ENCODE measurements around the gene HAP1.

DNA sequence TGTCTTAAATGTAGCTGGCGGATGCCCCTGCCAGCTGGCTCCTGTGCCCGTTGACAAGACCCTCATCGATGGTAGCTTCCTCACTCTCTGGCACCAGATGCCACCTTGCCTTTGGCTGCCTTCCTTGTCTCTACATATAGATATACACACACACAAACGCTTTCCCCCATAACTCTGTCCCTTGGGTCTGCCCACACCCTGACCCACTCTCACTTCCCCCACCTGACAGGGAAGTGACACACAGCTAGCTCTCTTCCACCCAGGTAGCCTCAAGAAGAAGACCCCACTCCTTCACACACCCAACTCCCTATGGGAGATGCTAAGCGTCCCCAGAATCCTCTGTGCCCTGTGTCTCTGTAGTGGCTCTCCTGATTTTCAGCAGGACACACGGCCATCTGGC is 26.4 kb upstream of the HAP1 start:
- TF ChIP-seq, protein P1, sequence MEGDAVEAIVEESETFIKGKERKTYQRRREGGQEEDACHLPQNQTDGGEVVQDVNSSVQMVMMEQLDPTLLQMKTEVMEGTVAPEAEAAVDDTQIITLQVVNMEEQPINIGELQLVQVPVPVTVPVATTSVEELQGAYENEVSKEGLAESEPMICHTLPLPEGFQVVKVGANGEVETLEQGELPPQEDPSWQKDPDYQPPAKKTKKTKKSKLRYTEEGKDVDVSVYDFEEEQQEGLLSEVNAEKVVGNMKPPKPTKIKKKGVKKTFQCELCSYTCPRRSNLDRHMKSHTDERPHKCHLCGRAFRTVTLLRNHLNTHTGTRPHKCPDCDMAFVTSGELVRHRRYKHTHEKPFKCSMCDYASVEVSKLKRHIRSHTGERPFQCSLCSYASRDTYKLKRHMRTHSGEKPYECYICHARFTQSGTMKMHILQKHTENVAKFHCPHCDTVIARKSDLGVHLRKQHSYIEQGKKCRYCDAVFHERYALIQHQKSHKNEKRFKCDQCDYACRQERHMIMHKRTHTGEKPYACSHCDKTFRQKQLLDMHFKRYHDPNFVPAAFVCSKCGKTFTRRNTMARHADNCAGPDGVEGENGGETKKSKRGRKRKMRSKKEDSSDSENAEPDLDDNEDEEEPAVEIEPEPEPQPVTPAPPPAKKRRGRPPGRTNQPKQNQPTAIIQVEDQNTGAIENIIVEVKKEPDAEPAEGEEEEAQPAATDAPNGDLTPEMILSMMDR (IDR thresholded peaks at IDR 0.05), result no peak
- no peak for TF ChIP-seq POLR2A (IDR thresholded peaks at IDR 0.05)
- TF ChIP-seq POLR2AphosphoS5 (IDR thresholded peaks at IDR 0.05), result no peak

All from breast epithelium (tissue), 3 donors.